HL-60 (cell line): ENCODE measurements around the gene CLEC6A.

ENCODE experiments used
- CTCF ChIP-seq: IDR thresholded peaks from one replicate; pipeline ENCODE4 v1.5.1; 2011; ENCODE audit warnings: low read length, control low read depth, inconsistent platforms; ENCODE audit not compliant: insufficient read depth
- GABPA ChIP-seq: IDR thresholded peaks from 2 replicates; pipeline ENCODE4 v1.6.1; 2012; ENCODE audit warnings: low read depth
- REST ChIP-seq: IDR thresholded peaks from 2 replicates; pipeline ENCODE4 v1.6.1; 2012; ENCODE audit warnings: low read depth; ENCODE audit not compliant: insufficient replicate concordance

- TF ChIP-seq CTCF (no peak), REST (no peak), GABPA (no peak)
Observed at GRCh38 chr12:8453796-8454195, 2.0 kb upstream of the CLEC6A start.
